ENCODE measurements around the gene RCAN2.

GRCh38 chr6:46334442-46334841, 156.8 kb downstream of the RCAN2 start:
- no peak for TF ChIP-seq CTCF (IDR thresholded peaks at IDR 0.05)
- TF ChIP-seq POLR2A (IDR thresholded peaks at IDR 0.05), result no peak
